ENCODE measurements around the gene SLC10A7.

The SLC10A7 gene

GRCh38 chr4:146514651-146515357 lies 6.9 kb downstream of the SLC10A7 start:
- Histone ChIP-seq H3K4me1 (ENCODE audit: control insufficient read depth, insufficient read depth, low read length) (no peaks in the 10 kb centered on the region), H3K36me3 (ENCODE audit: control insufficient read depth, insufficient read depth, low read length) (no peaks in the 10 kb centered on the region), H3K4me3 (ENCODE audit: low read length) (no peak overlapping the region), H3K27ac (ENCODE audit: low read depth, low read length) (no peak overlapping the region), H3K27me3 (ENCODE audit: control insufficient read depth, insufficient read depth, low read length) (no peaks in the 10 kb centered on the region), H3K9ac (ENCODE audit: low read length) (no peak overlapping the region)

- H3K4me1 ChIP-seq (ENCODE audit: control insufficient read depth, insufficient read depth, low read length), result no peaks in the 10 kb centered on the region
- no peaks in the 10 kb centered on the region for H3K27me3 ChIP-seq (ENCODE audit: control insufficient read depth, insufficient read depth, low read length)
- no peak overlapping the region for H3K27ac ChIP-seq (ENCODE audit: low read depth, low read length)
- no peaks in the 10 kb centered on the region for H3K36me3 ChIP-seq (ENCODE audit: control insufficient read depth, insufficient read depth, low read length)
- no peak overlapping the region for H3K9ac ChIP-seq (ENCODE audit: low read length)
- H3K4me3 ChIP-seq (ENCODE audit: low read length), result no peak overlapping the region
These were observed 8.2 kb downstream of the SLC10A7 start for GRCh38 chr4:146513548-146513947.

- Histone ChIP-seq H3K27me3 (ENCODE audit: control insufficient read depth, insufficient read depth, low read length) (no peaks in the 10 kb centered on the region), H3K9ac (ENCODE audit: low read length) (no peak overlapping the region), H3K36me3 (ENCODE audit: control insufficient read depth, insufficient read depth, low read length) (no peaks in the 10 kb centered on the region), H3K4me3 (ENCODE audit: low read length) (no peak overlapping the region), H3K4me1 (ENCODE audit: control insufficient read depth, insufficient read depth, low read length) (no peaks in the 10 kb centered on the region), H3K27ac (ENCODE audit: low read depth, low read length) (no peak overlapping the region)
These were observed 10.4 kb downstream of the SLC10A7 start for GRCh38 chr4:146511381-146511780.

GRCh38 chr4:146510942-146511341 lies 10.8 kb downstream of the SLC10A7 start:
- no peak overlapping the region for H3K27ac ChIP-seq (ENCODE audit: low read depth, low read length)
- no peak overlapping the region for H3K4me3 ChIP-seq (ENCODE audit: low read length)
- H3K4me1 ChIP-seq (ENCODE audit: control insufficient read depth, insufficient read depth, low read length), result no peaks in the 10 kb centered on the region
- H3K36me3 ChIP-seq (ENCODE audit: control insufficient read depth, insufficient read depth, low read length), result no peaks in the 10 kb centered on the region
- H3K27me3 ChIP-seq (ENCODE audit: control insufficient read depth, insufficient read depth, low read length), result no peaks in the 10 kb centered on the region
- no peak overlapping the region for H3K9ac ChIP-seq (ENCODE audit: low read length)

GRCh38 chr4:146508229-146508939 lies 13.4 kb downstream of the SLC10A7 start:
- no peaks in the 10 kb centered on the region for H3K27me3 ChIP-seq (ENCODE audit: control insufficient read depth, insufficient read depth, low read length)
- no peaks in the 10 kb centered on the region for H3K4me1 ChIP-seq (ENCODE audit: control insufficient read depth, insufficient read depth, low read length)
- H3K27ac ChIP-seq (ENCODE audit: low read depth, low read length), result no peak overlapping the region
- H3K9ac ChIP-seq (ENCODE audit: low read length), result no peak overlapping the region
- no peak overlapping the region for H3K4me3 ChIP-seq (ENCODE audit: low read length)
- H3K36me3 ChIP-seq (ENCODE audit: control insufficient read depth, insufficient read depth, low read length), result no peaks in the 10 kb centered on the region

- no peaks in the 10 kb centered on the region for H3K36me3 ChIP-seq (ENCODE audit: control insufficient read depth, insufficient read depth, low read length)
- H3K27ac ChIP-seq (ENCODE audit: low read depth, low read length), result no peak overlapping the region
- H3K4me3 ChIP-seq (ENCODE audit: low read length), result no peak overlapping the region
- H3K4me1 ChIP-seq (ENCODE audit: control insufficient read depth, insufficient read depth, low read length), result no peaks in the 10 kb centered on the region
- no peak overlapping the region for H3K9ac ChIP-seq (ENCODE audit: low read length)
- H3K27me3 ChIP-seq (ENCODE audit: control insufficient read depth, insufficient read depth, low read length), result no peaks in the 10 kb centered on the region
These were observed 14.1 kb downstream of the SLC10A7 start for GRCh38 chr4:146507632-146508031.

GRCh38 chr4:146506272-146506671 lies 15.5 kb downstream of the SLC10A7 start:
- H3K36me3 ChIP-seq (ENCODE audit: control insufficient read depth, insufficient read depth, low read length), result no peaks in the 10 kb centered on the region
- H3K27ac ChIP-seq (ENCODE audit: low read depth, low read length), result no peak overlapping the region
- no peaks in the 10 kb centered on the region for H3K4me1 ChIP-seq (ENCODE audit: control insufficient read depth, insufficient read depth, low read length)
- no peak overlapping the region for H3K4me3 ChIP-seq (ENCODE audit: low read length)
- H3K9ac ChIP-seq (ENCODE audit: low read length), result no peak overlapping the region
- H3K27me3 ChIP-seq (ENCODE audit: control insufficient read depth, insufficient read depth, low read length), result no peaks in the 10 kb centered on the region

GRCh38 chr4:146500216-146500615 lies 21.5 kb downstream of the SLC10A7 start:
- no peak overlapping the region for H3K27ac ChIP-seq (ENCODE audit: low read depth, low read length)

GRCh38 chr4:146498291-146498690 lies 23.4 kb downstream of the SLC10A7 start:
- H3K4me1 ChIP-seq (ENCODE audit: control insufficient read depth, insufficient read depth, low read length), result no peaks in the 10 kb centered on the region
- no peaks in the 10 kb centered on the region for H3K27me3 ChIP-seq (ENCODE audit: control insufficient read depth, insufficient read depth, low read length)
- no peak overlapping the region for H3K27ac ChIP-seq (ENCODE audit: low read depth, low read length)
- no peaks in the 10 kb centered on the region for H3K36me3 ChIP-seq (ENCODE audit: control insufficient read depth, insufficient read depth, low read length)
- no peak overlapping the region for H3K9ac ChIP-seq (ENCODE audit: low read length)
- no peak overlapping the region for H3K4me3 ChIP-seq (ENCODE audit: low read length)

More at GRCh38 chr4:146500216-146500615, 21.5 kb downstream of the SLC10A7 start:
- H3K4me3 ChIP-seq (ENCODE audit: low read length), result no peak overlapping the region
- no peak overlapping the region for H3K9ac ChIP-seq (ENCODE audit: low read length)
- no peaks in the 10 kb centered on the region for H3K36me3 ChIP-seq (ENCODE audit: control insufficient read depth, insufficient read depth, low read length)
- no peaks in the 10 kb centered on the region for H3K27me3 ChIP-seq (ENCODE audit: control insufficient read depth, insufficient read depth, low read length)
- H3K4me1 ChIP-seq (ENCODE audit: control insufficient read depth, insufficient read depth, low read length), result no peaks in the 10 kb centered on the region

GRCh38 chr4:146495269-146495668 lies 26.5 kb downstream of the SLC10A7 start:
- Histone ChIP-seq H3K27ac (ENCODE audit: low read depth, low read length) (no peak overlapping the region), H3K9ac (ENCODE audit: low read length) (no peak overlapping the region), H3K36me3 (ENCODE audit: control insufficient read depth, insufficient read depth, low read length) (no peaks in the 10 kb centered on the region), H3K27me3 (ENCODE audit: control insufficient read depth, insufficient read depth, low read length) (no peaks in the 10 kb centered on the region), H3K4me3 (ENCODE audit: low read length) (no peak overlapping the region), H3K4me1 (ENCODE audit: control insufficient read depth, insufficient read depth, low read length) (no peaks in the 10 kb centered on the region)

- no peak overlapping the region for H3K9ac ChIP-seq (ENCODE audit: low read length)
- H3K36me3 ChIP-seq (ENCODE audit: control insufficient read depth, insufficient read depth, low read length), result no peaks in the 10 kb centered on the region
- no peak overlapping the region for H3K27ac ChIP-seq (ENCODE audit: low read depth, low read length)
- H3K27me3 ChIP-seq (ENCODE audit: control insufficient read depth, insufficient read depth, low read length), result no peaks in the 10 kb centered on the region
- H3K4me3 ChIP-seq (ENCODE audit: low read length), result no peak overlapping the region
- no peaks in the 10 kb centered on the region for H3K4me1 ChIP-seq (ENCODE audit: control insufficient read depth, insufficient read depth, low read length)
These were observed 27.6 kb downstream of the SLC10A7 start for GRCh38 chr4:146494143-146494542.

- no peaks in the 10 kb centered on the region for H3K4me1 ChIP-seq (ENCODE audit: control insufficient read depth, insufficient read depth, low read length)
- H3K9ac ChIP-seq (ENCODE audit: low read length), result no peak overlapping the region
- H3K4me3 ChIP-seq (ENCODE audit: low read length), result no peak overlapping the region
- H3K36me3 ChIP-seq (ENCODE audit: control insufficient read depth, insufficient read depth, low read length), result no peaks in the 10 kb centered on the region
- no peak overlapping the region for H3K27ac ChIP-seq (ENCODE audit: low read depth, low read length)
- H3K27me3 ChIP-seq (ENCODE audit: control insufficient read depth, insufficient read depth, low read length), result no peaks in the 10 kb centered on the region
These were observed 31.6 kb downstream of the SLC10A7 start for GRCh38 chr4:146490106-146490505.
